Measurements from ENCODE around the gene SFI1.
A peak's percentile ranks its signal among the peaks of the same experiment; 100 is the strongest.

The SFI1 gene

GRCh38 chr22:31486951-31487350 lies 9.4 kb upstream of the SFI1 start:
- peaks cover 26% of the 10 kb centered on the region for H4K20me1 ChIP-seq (ENCODE audit: insufficient read depth, low read length, poor library complexity, severe bottlenecking)

GRCh38 chr22:31488346-31488883 lies 7.9 kb upstream of the SFI1 start:
- Histone ChIP-seq H3K79me2 (ENCODE audit: insufficient read depth, low read length) (peaks cover 68% of the 10 kb centered on the region), H3K27me3 (ENCODE audit: insufficient read depth, low read length, poor library complexity, severe bottlenecking) (no peaks in the 10 kb centered on the region), H3K36me3 (ENCODE audit: insufficient read depth, low read length) (peaks cover 7% of the 10 kb centered on the region; the same call in 1 of the 2 replicates), H3K4me1 (ENCODE audit: insufficient read depth, low read length, poor library complexity, severe bottlenecking) (peaks cover 36% of the 10 kb centered on the region), H4K20me1 (ENCODE audit: insufficient read depth, low read length, poor library complexity, severe bottlenecking) (peaks cover 26% of the 10 kb centered on the region), H3K9me2 (replicated peaks; ENCODE audit: low read depth, low read length) (no peaks in the 10 kb centered on the region), H2AFZ (ENCODE audit: low read length) (no peak overlapping the region), H3K9me3 (ENCODE audit: insufficient read depth, low read depth, low read length) (no peaks in the 10 kb centered on the region), H3K4me3 (ENCODE audit: low read length, poor library complexity, severe bottlenecking) (peak overlapping the region; percentile 96), H3F3A (ENCODE audit: low read depth) (peaks cover 4% of the 10 kb centered on the region; the same call in 1 of the 2 replicates), H3K9ac (ENCODE audit: low read depth, low read length, poor library complexity, severe bottlenecking) (peak overlapping the region; percentile 72), H3K4me2 (ENCODE audit: low read depth, low read length, poor library complexity, severe bottlenecking) (peak overlapping the region; percentile 82)
- TF ChIP-seq EZH2phosphoT487 (IDR thresholded peaks at IDR 0.05; ENCODE audit: borderline replicate concordance), result no peak
- TF ChIP-seq, protein P1, sequence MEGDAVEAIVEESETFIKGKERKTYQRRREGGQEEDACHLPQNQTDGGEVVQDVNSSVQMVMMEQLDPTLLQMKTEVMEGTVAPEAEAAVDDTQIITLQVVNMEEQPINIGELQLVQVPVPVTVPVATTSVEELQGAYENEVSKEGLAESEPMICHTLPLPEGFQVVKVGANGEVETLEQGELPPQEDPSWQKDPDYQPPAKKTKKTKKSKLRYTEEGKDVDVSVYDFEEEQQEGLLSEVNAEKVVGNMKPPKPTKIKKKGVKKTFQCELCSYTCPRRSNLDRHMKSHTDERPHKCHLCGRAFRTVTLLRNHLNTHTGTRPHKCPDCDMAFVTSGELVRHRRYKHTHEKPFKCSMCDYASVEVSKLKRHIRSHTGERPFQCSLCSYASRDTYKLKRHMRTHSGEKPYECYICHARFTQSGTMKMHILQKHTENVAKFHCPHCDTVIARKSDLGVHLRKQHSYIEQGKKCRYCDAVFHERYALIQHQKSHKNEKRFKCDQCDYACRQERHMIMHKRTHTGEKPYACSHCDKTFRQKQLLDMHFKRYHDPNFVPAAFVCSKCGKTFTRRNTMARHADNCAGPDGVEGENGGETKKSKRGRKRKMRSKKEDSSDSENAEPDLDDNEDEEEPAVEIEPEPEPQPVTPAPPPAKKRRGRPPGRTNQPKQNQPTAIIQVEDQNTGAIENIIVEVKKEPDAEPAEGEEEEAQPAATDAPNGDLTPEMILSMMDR (conservative IDR thresholded peaks at IDR 0.05; ENCODE audit: low read length), result no peak

More at GRCh38 chr22:31486951-31487350, 9.4 kb upstream of the SFI1 start:
- Histone ChIP-seq H3K9me3 (ENCODE audit: insufficient read depth, low read depth, low read length) (no peaks in the 10 kb centered on the region), H2AFZ (ENCODE audit: low read length) (no peak overlapping the region), H3K9me2 (replicated peaks; ENCODE audit: low read depth, low read length) (no peaks in the 10 kb centered on the region), H3K9ac (ENCODE audit: low read depth, low read length, poor library complexity, severe bottlenecking) (peak overlapping the region; percentile 72), H3K4me3 (ENCODE audit: low read length, poor library complexity, severe bottlenecking) (no peak overlapping the region), H3K36me3 (ENCODE audit: insufficient read depth, low read length) (peaks cover 10% of the 10 kb centered on the region; the same call in 1 of the 2 replicates), H3K4me1 (ENCODE audit: insufficient read depth, low read length, poor library complexity, severe bottlenecking) (peaks cover 40% of the 10 kb centered on the region), H3K27me3 (ENCODE audit: insufficient read depth, low read length, poor library complexity, severe bottlenecking) (no peaks in the 10 kb centered on the region), H3F3A (ENCODE audit: low read depth) (peaks cover 4% of the 10 kb centered on the region; the same call in 1 of the 2 replicates), H3K79me2 (ENCODE audit: insufficient read depth, low read length) (peaks cover 80% of the 10 kb centered on the region), H3K4me2 (ENCODE audit: low read depth, low read length, poor library complexity, severe bottlenecking) (peak overlapping the region; percentile 82)
- TF ChIP-seq, protein P1 (conservative IDR thresholded peaks at IDR 0.05; ENCODE audit: low read length), result no peak
- no peak for TF ChIP-seq EZH2phosphoT487 (IDR thresholded peaks at IDR 0.05; ENCODE audit: borderline replicate concordance)

GRCh38 chr22:31488988-31489617 lies 7.2 kb upstream of the SFI1 start:
- Histone ChIP-seq H2AFZ (ENCODE audit: low read length) (peak overlapping the region; percentile 94; the same call in 1 of the 2 replicates), H3K4me3 (ENCODE audit: low read length, poor library complexity, severe bottlenecking) (peak overlapping the region; percentile 96), H3K4me1 (ENCODE audit: insufficient read depth, low read length, poor library complexity, severe bottlenecking) (peaks cover 31% of the 10 kb centered on the region), H3K36me3 (ENCODE audit: insufficient read depth, low read length) (peaks cover under 1% of the 10 kb centered on the region; the same call in 1 of the 2 replicates), H3K4me2 (ENCODE audit: low read depth, low read length, poor library complexity, severe bottlenecking) (peak overlapping the region; percentile 82), H3K27me3 (ENCODE audit: insufficient read depth, low read length, poor library complexity, severe bottlenecking) (no peaks in the 10 kb centered on the region), H4K20me1 (ENCODE audit: insufficient read depth, low read length, poor library complexity, severe bottlenecking) (peaks cover 20% of the 10 kb centered on the region), H3K9ac (ENCODE audit: low read depth, low read length, poor library complexity, severe bottlenecking) (peak overlapping the region; percentile 92), H3K9me2 (replicated peaks; ENCODE audit: low read depth, low read length) (no peaks in the 10 kb centered on the region), H3K9me3 (ENCODE audit: insufficient read depth, low read depth, low read length) (no peaks in the 10 kb centered on the region), H3F3A (ENCODE audit: low read depth) (peaks cover 4% of the 10 kb centered on the region; the same call in 1 of the 2 replicates), H3K79me2 (ENCODE audit: insufficient read depth, low read length) (peaks cover 61% of the 10 kb centered on the region)
- TF ChIP-seq EZH2phosphoT487 (IDR thresholded peaks at IDR 0.05; ENCODE audit: borderline replicate concordance), result no peak
- TF ChIP-seq, protein P1 (conservative IDR thresholded peaks at IDR 0.05; ENCODE audit: low read length), result no peak

Measured in Loucy (cell line).